Caco-2 (cell line): ENCODE results near the gene TAF4B. TPM values are rescaled to one million over a fixed set of nuclear protein-coding genes. Genes with fewer than 3 reads are reported as not detected.

Experiments
- BruUV-seq: library from RNA; stranded (reverse); fragments of 400-500 nt; replicated peaks from 2 replicates; lab custom pipeline; 2021; lab: Mats Ljungman, UMichigan
- CTCF ChIA-PET: fragments of 300-600 bp; sonication (Branson Sonifier 250); formaldehyde crosslinking; loops from one replicate; lab custom pipeline; 2022; ENCODE audit warnings: antibody characterized with exemption; lab: Charles Lee
- POLR2A ChIA-PET: fragments of 300-600 bp; sonication (Branson Sonifier 250); formaldehyde crosslinking; loops from one replicate; lab custom pipeline; 2022; ENCODE audit warnings: antibody characterized with exemption; lab: Charles Lee
- DNase-seq, 2 experiments: peaks; one replicate each; pipeline versions ENCODE4 v3.0.0 to v3.0.0-alpha.2; 2020 to 2022
- H3K27me3 ChIP-seq: replicated peaks from 2 replicates; pipeline ENCODE4 v1.6.0; 2011; ENCODE audit warnings: low read length; ENCODE audit not compliant: control insufficient read depth, insufficient read depth
- H3K36me3 ChIP-seq: 2 replicates; pipeline ENCODE4 v1.5.1; 2011; ENCODE audit warnings: low read length; ENCODE audit not compliant: control insufficient read depth, insufficient read depth
- H3K4me1 ChIP-seq: fragments of 250-450 bp; sonication (Bioruptor Pico); 2 replicates; pipeline ENCODE4 v1.5.1; 2020; ENCODE audit warnings: mild to moderate bottlenecking
- H3K4me3 ChIP-seq: 2 replicates; pipeline ENCODE4 v1.5.1; 2011; ENCODE audit warnings: low read depth, mild to moderate bottlenecking, control low read depth, low read length
- H3K9me3 ChIP-seq: fragments of 250-450 bp; sonication (Bioruptor Pico); 2 replicates; pipeline ENCODE4 v1.5.1; 2020; ENCODE audit warnings: mild to moderate bottlenecking, moderate library complexity
- H3K27ac Mint-ChIP-seq: one replicate; pipeline ENCODE4 v1.8.0; 2022; ENCODE audit warnings: mixed read lengths; ENCODE audit not compliant: unreplicated experiment
- H3K27me3 Mint-ChIP-seq: one replicate; pipeline ENCODE4 v1.8.0; 2022; ENCODE audit warnings: mixed read lengths; ENCODE audit not compliant: insufficient read depth, unreplicated experiment
- H3K36me3 Mint-ChIP-seq: one replicate; pipeline ENCODE4 v1.8.0; 2022; ENCODE audit warnings: mild to moderate bottlenecking, mixed read lengths; ENCODE audit not compliant: insufficient read depth, unreplicated experiment
- H3K4me1 Mint-ChIP-seq: one replicate; pipeline ENCODE4 v1.8.0; 2022; ENCODE audit warnings: low read depth, mixed read lengths; ENCODE audit not compliant: unreplicated experiment
- H3K4me3 Mint-ChIP-seq: one replicate; pipeline ENCODE4 v1.8.0; 2022; ENCODE audit warnings: mild to moderate bottlenecking, moderate library complexity, mixed read lengths; ENCODE audit not compliant: unreplicated experiment
- H3K9me3 Mint-ChIP-seq: one replicate; pipeline ENCODE4 v1.8.0; 2022; ENCODE audit warnings: mixed read lengths; ENCODE audit not compliant: unreplicated experiment
- intact Hi-C: fragments of 100-400 bp; cut with micrococcal nuclease; formaldehyde crosslinking; loops from one replicate; pipeline ENCODE4 v1.10.0; 2022; ENCODE audit not compliant: unreplicated experiment
- total RNA-seq: library from RNA; stranded (reverse); gene quantifications from 2 replicates; pipeline ENCODE4 v1.2.3, GENCODE V29; 2022
- TF ChIP-seq, protein P1 (sequence below), 2 experiments: fragments of 200-600 bp in 1 of 2; IDR thresholded peaks; 1 replicate in 1 of 2; 2 replicates in 1 of 2; pipeline versions ENCODE4 v1.5.1 to v1.8.0; 2011 to 2022; ENCODE audit warnings: antibody characterized with exemption in 1 of 2, control low read depth in 1 of 2, inconsistent platforms in 1 of 2, low read depth in 1 of 2, low read length in 1 of 2, mild to moderate bottlenecking in 1 of 2, moderate library complexity in 1 of 2; ENCODE audit not compliant: insufficient read depth in 1 of 2, severe bottlenecking in 1 of 2, unreplicated experiment in 1 of 2

Gene TAF4B
- total RNA-seq, 1 experiment from 2014 or later = 2.6 TPM

DNA sequence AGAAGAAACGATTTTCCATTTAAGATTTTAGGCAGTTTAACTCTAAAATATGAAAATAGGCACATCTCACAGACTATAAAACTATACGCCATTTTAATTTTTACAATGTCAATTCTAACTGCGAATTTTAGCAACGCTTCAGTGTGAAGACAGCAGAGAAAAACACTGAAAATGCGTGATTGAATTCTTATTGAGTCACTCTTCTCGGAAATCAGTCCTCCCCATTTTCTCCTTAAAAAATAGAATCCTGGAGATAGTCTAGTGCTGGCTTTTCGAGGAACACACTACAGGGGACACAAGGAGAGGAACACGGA lies 373 bp upstream of the TAF4B start:
- Histone ChIP-seq H3K9me3 (no peaks in the 10 kb centered on the region), H3K27me3 (no peaks in the 10 kb centered on the region), H3K4me1 (no peaks in the 10 kb centered on the region), H3K36me3 (no peaks in the 10 kb centered on the region), H3K4me3 (peak overlapping the region; percentile 81)
- Mint-ChIP-seq H3K9me3 (no peaks in the 10 kb centered on the region), H3K4me1 (no peaks in the 10 kb centered on the region), H3K36me3 (no peaks in the 10 kb centered on the region), H3K4me3 (peak overlapping the region; percentile 80), H3K27me3 (peaks cover 6% of the 10 kb centered on the region), H3K27ac (peak overlapping the region; percentile 62)
- DNase-seq = no peak
- POLR2A ChIA-PET = no interaction called here
- no TSS peak for BruUV-seq
- intact Hi-C loops = no loop called here
- TF ChIP-seq, protein P1, sequence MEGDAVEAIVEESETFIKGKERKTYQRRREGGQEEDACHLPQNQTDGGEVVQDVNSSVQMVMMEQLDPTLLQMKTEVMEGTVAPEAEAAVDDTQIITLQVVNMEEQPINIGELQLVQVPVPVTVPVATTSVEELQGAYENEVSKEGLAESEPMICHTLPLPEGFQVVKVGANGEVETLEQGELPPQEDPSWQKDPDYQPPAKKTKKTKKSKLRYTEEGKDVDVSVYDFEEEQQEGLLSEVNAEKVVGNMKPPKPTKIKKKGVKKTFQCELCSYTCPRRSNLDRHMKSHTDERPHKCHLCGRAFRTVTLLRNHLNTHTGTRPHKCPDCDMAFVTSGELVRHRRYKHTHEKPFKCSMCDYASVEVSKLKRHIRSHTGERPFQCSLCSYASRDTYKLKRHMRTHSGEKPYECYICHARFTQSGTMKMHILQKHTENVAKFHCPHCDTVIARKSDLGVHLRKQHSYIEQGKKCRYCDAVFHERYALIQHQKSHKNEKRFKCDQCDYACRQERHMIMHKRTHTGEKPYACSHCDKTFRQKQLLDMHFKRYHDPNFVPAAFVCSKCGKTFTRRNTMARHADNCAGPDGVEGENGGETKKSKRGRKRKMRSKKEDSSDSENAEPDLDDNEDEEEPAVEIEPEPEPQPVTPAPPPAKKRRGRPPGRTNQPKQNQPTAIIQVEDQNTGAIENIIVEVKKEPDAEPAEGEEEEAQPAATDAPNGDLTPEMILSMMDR (IDR thresholded peaks at IDR 0.05; ENCODE audit: insufficient read depth in 1 of 2, low read depth in 1 of 2, low read length in 1 of 2, severe bottlenecking in 1 of 2, unreplicated experiment in 1 of 2) = no peak
- CTCF ChIA-PET = no interaction called here

DNA sequence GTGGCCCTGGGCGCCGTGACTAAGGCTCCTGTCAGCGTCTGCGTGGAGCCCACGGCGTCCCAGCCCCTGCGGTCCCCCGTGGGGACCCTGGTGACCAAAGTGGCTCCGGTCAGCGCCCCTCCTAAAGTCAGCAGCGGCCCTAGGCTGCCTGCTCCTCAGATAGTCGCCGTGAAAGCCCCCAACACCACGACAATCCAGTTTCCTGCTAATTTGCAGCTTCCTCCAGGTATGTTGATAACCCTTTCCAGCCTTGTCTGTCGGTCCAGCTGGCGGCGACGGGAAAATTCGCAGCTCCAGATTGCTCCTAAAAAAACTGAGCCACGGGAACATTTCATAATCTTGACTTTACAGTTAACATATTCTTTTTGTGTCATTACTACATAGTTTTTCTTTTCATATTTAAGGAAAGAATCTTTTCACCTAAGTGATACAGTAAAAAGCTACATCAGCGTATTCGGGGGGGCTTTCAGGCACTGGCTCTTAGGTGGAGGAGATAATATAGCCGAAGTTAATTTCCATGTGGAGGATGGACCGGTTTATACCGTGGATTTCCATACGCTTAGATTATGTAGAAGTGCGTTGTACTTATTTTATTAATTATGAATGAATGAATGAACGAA lies 916 bp downstream of the TAF4B start:
- H3K4me3 Mint-ChIP-seq = peak overlapping the region; percentile 80
- Histone ChIP-seq H3K36me3 (no peaks in the 10 kb centered on the region), H3K4me3 (peak overlapping the region; percentile 81), H3K9me3 (no peaks in the 10 kb centered on the region), H3K4me1 (no peaks in the 10 kb centered on the region), H3K27me3 (no peaks in the 10 kb centered on the region)
- peak in 1 of 2 experiments; percentile 1 for DNase-seq
- no peak overlapping the region for H3K27ac Mint-ChIP-seq
- BruUV-seq = no TSS peak
- TF ChIP-seq, protein P1 (IDR thresholded peaks at IDR 0.05; ENCODE audit: insufficient read depth in 1 of 2, low read depth in 1 of 2, low read length in 1 of 2, severe bottlenecking in 1 of 2, unreplicated experiment in 1 of 2) = no peak
- peaks cover under 1% of the 10 kb centered on the region for H3K27me3 Mint-ChIP-seq
- intact Hi-C loops = no loop called here
- ChIA-PET POLR2A (no interaction called here), CTCF (no interaction called here)
- H3K4me1 Mint-ChIP-seq = no peaks in the 10 kb centered on the region
- no peaks in the 10 kb centered on the region for H3K9me3 Mint-ChIP-seq
- H3K36me3 Mint-ChIP-seq = no peaks in the 10 kb centered on the region

DNA sequence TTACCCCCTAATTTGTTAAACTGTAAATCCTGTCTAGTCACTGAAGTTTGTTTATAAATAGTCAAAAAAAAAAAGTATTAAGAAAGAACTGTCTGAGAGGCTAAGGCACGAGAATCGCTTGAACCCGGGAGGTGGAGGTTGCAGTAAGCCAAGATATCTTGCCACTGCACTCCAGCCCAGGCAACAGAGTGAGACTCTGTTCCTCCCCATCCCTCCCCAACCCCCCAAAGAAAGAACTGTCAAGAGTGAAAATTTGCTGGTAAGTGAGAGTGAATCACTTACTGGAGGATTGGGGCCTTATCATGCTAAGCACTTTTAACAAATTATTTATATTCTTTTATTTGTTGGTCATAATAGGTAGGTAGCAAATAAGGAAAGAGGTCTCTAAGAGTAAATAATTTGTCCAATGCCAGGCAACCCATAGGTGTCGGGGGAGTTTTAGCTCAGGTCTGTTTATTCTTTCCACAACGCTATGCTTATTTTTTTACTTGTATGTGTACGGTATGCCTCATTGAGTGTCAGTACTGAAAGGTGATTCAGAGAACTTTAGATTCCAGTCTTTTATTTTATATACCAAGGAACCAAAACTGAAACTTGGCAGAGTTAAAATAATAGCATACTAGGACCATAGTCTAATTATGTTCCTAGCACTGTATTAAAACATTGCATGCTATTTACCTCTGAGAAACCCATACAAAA lies 2.5 kb downstream of the TAF4B start:
- no peaks in the 10 kb centered on the region for H3K9me3 ChIP-seq
- peaks cover 7% of the 10 kb centered on the region for H3K4me1 Mint-ChIP-seq

More for the DNA sequence above, 2.5 kb downstream of the TAF4B start:
- no peak overlapping the region for H3K4me3 ChIP-seq
- H3K4me1 ChIP-seq = no peaks in the 10 kb centered on the region
- CTCF ChIA-PET = no interaction called here
- H3K36me3 ChIP-seq = no peaks in the 10 kb centered on the region
- DNase-seq = no peak
- H3K27me3 ChIP-seq = no peaks in the 10 kb centered on the region
- Mint-ChIP-seq H3K4me3 (no peak overlapping the region), H3K9me3 (no peaks in the 10 kb centered on the region), H3K27me3 (no peaks in the 10 kb centered on the region), H3K36me3 (no peaks in the 10 kb centered on the region), H3K27ac (no peak overlapping the region)
- intact Hi-C loops = no loop called here
- TF ChIP-seq, protein P1 (IDR thresholded peaks at IDR 0.05; ENCODE audit: insufficient read depth in 1 of 2, low read depth in 1 of 2, low read length in 1 of 2, severe bottlenecking in 1 of 2, unreplicated experiment in 1 of 2) = no peak
- BruUV-seq = no TSS peak
- POLR2A ChIA-PET = no interaction called here
